Fibroblast of lung (primary cell): Measurements from ENCODE around the gene NFKBIE. TPM values are rescaled to one million over a fixed set of nuclear protein-coding genes. Genes with fewer than 3 reads are reported as not detected.
A peak's percentile ranks its signal among the peaks of the same experiment; 100 is the strongest.

ENCODE experiments used
- DNase-seq, 2 donors: peaks; one replicate each; pipeline versions ENCODE4 v3.0.0 to v3.0.0-alpha.2; 2010; ENCODE audit warnings: low read depth in 2 of 2
- H2AFZ ChIP-seq: 2 replicates; pipeline ENCODE4 v1.5.1; 2012; ENCODE audit warnings: low read length, control low read depth, inconsistent platforms
- H3K27ac ChIP-seq: 2 replicates; pipeline ENCODE4 v1.5.1; 2011; ENCODE audit warnings: low read length, control low read depth; ENCODE audit not compliant: insufficient read depth
- H3K27me3 ChIP-seq: 2 replicates; pipeline ENCODE4 v1.5.1; 2011; ENCODE audit warnings: mild to moderate bottlenecking, low read length; ENCODE audit not compliant: control insufficient read depth, insufficient read depth
- H3K36me3 ChIP-seq: 2 replicates; pipeline ENCODE4 v1.5.1; 2011; ENCODE audit warnings: low read length; ENCODE audit not compliant: control insufficient read depth, insufficient read depth
- H3K4me1 ChIP-seq: 2 replicates; pipeline ENCODE4 v1.5.1; 2011; ENCODE audit warnings: low read length; ENCODE audit not compliant: control insufficient read depth, insufficient read depth; ENCODE audit errors: extremely low read depth
- H3K4me2 ChIP-seq: 2 replicates; pipeline ENCODE4 v1.5.1; 2011; ENCODE audit warnings: low read length, control low read depth; ENCODE audit not compliant: insufficient read depth; ENCODE audit errors: extremely low read depth
- H3K4me3 ChIP-seq, 4 experiments: fragments of 200-600 bp in 1 of 4; sonication (generic) in 1 of 4; replicated peaks in 1 of 4; 2 replicates each; pipeline ENCODE4 v1.5.1; 2011 to 2016; ENCODE audit warnings: low read length in 4 of 4, low read depth in 3 of 4, mild to moderate bottlenecking in 3 of 4, control low read depth in 2 of 4, inconsistent platforms in 1 of 4, mixed read lengths in 1 of 4; ENCODE audit not compliant: insufficient read depth in 1 of 4; ENCODE audit errors: control extremely low read depth in 1 of 4
- H3K79me2 ChIP-seq: 2 replicates; pipeline ENCODE4 v1.5.1; 2012; ENCODE audit warnings: mild to moderate bottlenecking, low read length, inconsistent platforms; ENCODE audit not compliant: control insufficient read depth, insufficient read depth
- H3K9ac ChIP-seq: 2 replicates; pipeline ENCODE4 v1.5.1; 2011; ENCODE audit warnings: mild to moderate bottlenecking, low read length, control low read depth; ENCODE audit not compliant: insufficient read depth
- H3K9me3 ChIP-seq: 2 replicates; pipeline ENCODE4 v1.5.1; 2012; ENCODE audit warnings: low read depth, low read length; ENCODE audit not compliant: control insufficient read depth, insufficient read depth
- H4K20me1 ChIP-seq: 2 replicates; pipeline ENCODE4 v1.5.1; 2011; ENCODE audit warnings: low read length; ENCODE audit not compliant: control insufficient read depth, insufficient read depth; ENCODE audit errors: extremely low read depth
- EZH2 ChIP-seq: IDR thresholded peaks from 2 replicates; pipeline ENCODE4 v1.5.1; 2012; ENCODE audit warnings: low read length, control low read depth, mild to moderate bottlenecking; ENCODE audit errors: missing control alignments
- polyA plus RNA-seq, 2 donors: library from polyadenylated mRNA; depleted of rRNA in 1 of 2; stranded (reverse) in 1 of 2; unstranded in 1 of 2; fragments of >200 nt; gene quantifications; 2 replicates each; pipeline ENCODE4 v1.2.1, GENCODE V29; 2011 to 2012; ENCODE audit warnings: missing spikeins in 1 of 2
- total RNA-seq: library from RNA; depleted of rRNA; stranded (reverse); fragments of >200 nt; gene quantifications from 2 replicates; pipeline ENCODE4 v1.2.1, GENCODE V29; 2014
- TF ChIP-seq, protein P1 (sequence below), 2 donors: IDR thresholded peaks in 1 of 2; conservative IDR thresholded peaks in 1 of 2; 1 replicate in 1 of 2; 2 replicates in 1 of 2; pipeline ENCODE4 v1.5.1; 2011 to 2012; ENCODE audit warnings: low read length in 2 of 2, control low read depth in 1 of 2, inconsistent platforms in 1 of 2, low read depth in 1 of 2, mild to moderate bottlenecking in 1 of 2

NFKBIE gene
- total and polyA plus RNA-seq, 2 donors (not counting 1 experiment from before 2014, with no cell fraction given) = 1.6 to 5.4 TPM

GRCh38 chr6:44220913-44221290 is 44.4 kb downstream of the NFKBIE start:
- H3K27ac ChIP-seq = no peak overlapping the region
- no peak for DNase-seq
- H3K4me3 ChIP-seq = no peak overlapping the region
- H3K79me2 ChIP-seq = peaks cover 4% of the 10 kb centered on the region
- H3K27me3 ChIP-seq = no peaks in the 10 kb centered on the region
- no peak overlapping the region for H2AFZ ChIP-seq
- TF ChIP-seq, protein P1, sequence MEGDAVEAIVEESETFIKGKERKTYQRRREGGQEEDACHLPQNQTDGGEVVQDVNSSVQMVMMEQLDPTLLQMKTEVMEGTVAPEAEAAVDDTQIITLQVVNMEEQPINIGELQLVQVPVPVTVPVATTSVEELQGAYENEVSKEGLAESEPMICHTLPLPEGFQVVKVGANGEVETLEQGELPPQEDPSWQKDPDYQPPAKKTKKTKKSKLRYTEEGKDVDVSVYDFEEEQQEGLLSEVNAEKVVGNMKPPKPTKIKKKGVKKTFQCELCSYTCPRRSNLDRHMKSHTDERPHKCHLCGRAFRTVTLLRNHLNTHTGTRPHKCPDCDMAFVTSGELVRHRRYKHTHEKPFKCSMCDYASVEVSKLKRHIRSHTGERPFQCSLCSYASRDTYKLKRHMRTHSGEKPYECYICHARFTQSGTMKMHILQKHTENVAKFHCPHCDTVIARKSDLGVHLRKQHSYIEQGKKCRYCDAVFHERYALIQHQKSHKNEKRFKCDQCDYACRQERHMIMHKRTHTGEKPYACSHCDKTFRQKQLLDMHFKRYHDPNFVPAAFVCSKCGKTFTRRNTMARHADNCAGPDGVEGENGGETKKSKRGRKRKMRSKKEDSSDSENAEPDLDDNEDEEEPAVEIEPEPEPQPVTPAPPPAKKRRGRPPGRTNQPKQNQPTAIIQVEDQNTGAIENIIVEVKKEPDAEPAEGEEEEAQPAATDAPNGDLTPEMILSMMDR (conservative IDR thresholded peaks at IDR 0.05 in 1 of 2, IDR thresholded peaks at IDR 0.05 in 1 of 2; ENCODE audit: low read depth in 1 of 2, low read length in 2 of 2) = no peak
- no peak for TF ChIP-seq EZH2
- H3K36me3 ChIP-seq = no peaks in the 10 kb centered on the region
- H4K20me1 ChIP-seq = no peaks in the 10 kb centered on the region
- no peak overlapping the region for H3K4me2 ChIP-seq
- no peak overlapping the region for H3K9ac ChIP-seq
- H3K4me1 ChIP-seq = peaks cover 24% of the 10 kb centered on the region
- H3K9me3 ChIP-seq = no peaks in the 10 kb centered on the region

DNA sequence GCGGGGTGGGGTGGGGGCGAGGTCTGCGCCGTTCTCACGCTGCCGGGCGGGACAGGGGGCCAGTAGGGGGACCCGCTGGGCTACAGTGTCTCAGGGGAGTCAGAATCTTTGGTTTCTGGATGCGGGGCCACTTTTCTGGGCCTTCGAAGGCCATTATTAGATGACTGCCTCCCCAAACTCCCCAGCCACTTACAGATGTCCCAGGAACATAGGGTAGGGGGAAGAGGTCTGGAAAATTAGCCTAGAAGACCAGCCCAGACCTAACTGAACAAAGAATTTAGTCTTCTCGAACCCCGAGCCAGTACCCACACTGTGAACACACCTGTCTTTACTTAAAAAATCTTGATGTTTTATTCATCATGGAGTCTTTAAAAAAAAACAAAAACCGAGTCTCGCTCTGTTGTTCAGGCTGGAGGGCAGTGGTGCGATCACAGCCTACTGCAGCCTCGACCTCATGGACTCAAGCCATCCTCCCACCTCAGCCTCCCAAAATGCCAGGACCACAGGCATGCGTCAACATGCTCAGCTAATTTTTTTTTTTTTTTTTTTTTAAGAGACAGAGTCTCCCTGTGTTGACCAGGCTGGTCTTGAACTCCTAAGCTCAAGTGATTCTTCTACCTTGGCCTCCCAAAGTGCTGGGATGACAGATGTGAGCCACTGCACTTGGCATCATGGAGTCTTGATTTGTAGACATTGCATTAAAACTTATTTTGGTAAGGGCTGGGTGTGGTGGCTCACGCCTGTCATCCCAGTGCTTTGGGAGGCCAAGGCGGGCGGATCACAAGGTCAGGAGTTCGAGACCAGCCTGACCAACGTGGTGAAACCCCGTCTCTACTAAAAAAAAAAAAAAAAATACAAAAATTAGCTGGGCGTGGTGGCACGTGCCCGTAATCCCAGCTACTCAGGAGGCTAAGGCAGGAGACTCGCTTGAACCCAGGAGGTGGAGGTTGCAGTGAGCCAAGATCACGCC is 45.3 kb downstream of the NFKBIE start:
- H3K27me3 ChIP-seq = no peaks in the 10 kb centered on the region
- H3K27ac ChIP-seq = no peak overlapping the region
- TF ChIP-seq, protein P1 (conservative IDR thresholded peaks at IDR 0.05 in 1 of 2, IDR thresholded peaks at IDR 0.05 in 1 of 2; ENCODE audit: low read depth in 1 of 2, low read length in 2 of 2) = no peak
- TF ChIP-seq EZH2 = no peak
- no peak overlapping the region for H3K9ac ChIP-seq
- H3K79me2 ChIP-seq = peaks cover 4% of the 10 kb centered on the region
- no peak for DNase-seq
- H2AFZ ChIP-seq = no peak overlapping the region
- no peaks in the 10 kb centered on the region for H3K9me3 ChIP-seq
- H4K20me1 ChIP-seq = no peaks in the 10 kb centered on the region
- peak overlapping the region; percentile 49 for H3K4me2 ChIP-seq
- peaks cover 24% of the 10 kb centered on the region for H3K4me1 ChIP-seq
- H3K36me3 ChIP-seq = no peaks in the 10 kb centered on the region
- peak overlapping the region in 1 of 4 experiments; percentile 60 for H3K4me3 ChIP-seq

- Histone ChIP-seq H4K20me1 (no peaks in the 10 kb centered on the region), H2AFZ (peak overlapping the region; percentile 88), H3K79me2 (no peaks in the 10 kb centered on the region), H3K27me3 (no peaks in the 10 kb centered on the region), H3K9me3 (no peaks in the 10 kb centered on the region), H3K27ac (peak overlapping the region; percentile 46), H3K36me3 (no peaks in the 10 kb centered on the region), H3K9ac (peak overlapping the region; percentile 65), H3K4me2 (peak overlapping the region; percentile 88), H3K4me1 (peaks cover 19% of the 10 kb centered on the region), H3K4me3 (peak overlapping the region; percentile 41 to 60 (median 44))
- peak; percentile 55 to 63 for DNase-seq
- TF ChIP-seq, protein P1 (conservative IDR thresholded peaks at IDR 0.05 in 1 of 2, IDR thresholded peaks at IDR 0.05 in 1 of 2; ENCODE audit: low read depth in 1 of 2, low read length in 2 of 2) = no peak
- TF ChIP-seq EZH2 = no peak
These were observed 46.1 kb downstream of the NFKBIE start for GRCh38 chr6:44219053-44219814.
